Esophagus muscularis mucosa (tissue), 3 donors: Measurements from ENCODE around the gene CFAP44.

ENCODE experiments used
- CTCF ChIP-seq, 3 experiments: fragments of 200-600 bp in 2 of 3; fragments of 450-650 bp in 1 of 3; sonication (generic) in 2 of 3; IDR thresholded peaks; one replicate each; pipeline ENCODE4 v1.5.1; 2017 to 2019; ENCODE audit warnings: antibody characterized with exemption in 3 of 3, mild to moderate bottlenecking in 2 of 3, moderate library complexity in 1 of 3
- POLR2AphosphoS5 ChIP-seq, 2 donors: sonication (generic); formaldehyde crosslinking; IDR thresholded peaks; one replicate each; pipeline ENCODE4 v1.6.1; 2017; ENCODE audit warnings: antibody characterized with exemption in 2 of 2

GRCh38 chr3:113454057-113454456 lies 12.8 kb upstream of the CFAP44 start:
- no peak for TF ChIP-seq CTCF (IDR thresholded peaks at IDR 0.05)
- TF ChIP-seq POLR2AphosphoS5 (IDR thresholded peaks at IDR 0.05) = no peak
